Inferior parietal cortex (tissue), 1 donor: ENCODE measurements around the gene NEK7.
"Not testable (repeated sequence)": the region's sequence is repeated elsewhere in the genome, so short reads cannot be mapped to it uniquely, and the experiment has no call there.

ENCODE experiments used
- DNase-seq: peaks from one replicate; pipeline ENCODE4 v3.0.0-alpha.2; 2016; ENCODE audit errors: extremely low spot score

Gene NEK7

DNA sequence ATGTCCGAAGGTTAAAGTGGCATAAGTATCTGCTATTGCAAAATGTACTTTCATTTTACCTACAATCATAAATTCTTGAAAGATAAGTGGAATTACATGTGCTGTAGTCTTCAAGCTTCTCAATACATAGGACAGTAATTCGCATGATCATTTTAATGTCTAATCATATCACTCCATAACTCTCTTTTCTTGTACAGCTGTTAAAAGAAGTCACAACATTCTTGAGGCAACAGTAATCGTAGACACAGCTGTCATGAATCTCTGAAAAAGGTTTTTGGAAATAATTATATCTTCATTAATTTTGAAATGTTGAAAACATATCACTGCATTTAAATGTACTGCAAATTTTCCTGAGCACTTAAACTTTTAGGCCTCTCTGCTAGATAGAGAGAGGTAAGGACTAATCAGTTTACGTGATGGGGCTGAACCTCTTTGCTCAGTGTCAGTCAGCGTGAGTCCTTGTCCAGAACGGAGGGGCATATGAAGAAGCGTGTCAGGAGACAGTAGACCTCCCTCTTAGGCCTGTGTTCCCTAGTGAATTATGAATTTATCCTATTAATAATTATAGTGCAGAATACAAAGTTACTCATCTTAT, 133.4 kb downstream of the NEK7 start:
- DNase-seq: no peak

- no peak for DNase-seq
Observed at GRCh38 chr1:198291036-198291435, 134.2 kb downstream of the NEK7 start.

- DNase-seq: no peak
Observed at GRCh38 chr1:198291924-198292323, 135.1 kb downstream of the NEK7 start.

- no peak for DNase-seq
Observed at GRCh38 chr1:198295225-198295624, 138.4 kb downstream of the NEK7 start.

DNA sequence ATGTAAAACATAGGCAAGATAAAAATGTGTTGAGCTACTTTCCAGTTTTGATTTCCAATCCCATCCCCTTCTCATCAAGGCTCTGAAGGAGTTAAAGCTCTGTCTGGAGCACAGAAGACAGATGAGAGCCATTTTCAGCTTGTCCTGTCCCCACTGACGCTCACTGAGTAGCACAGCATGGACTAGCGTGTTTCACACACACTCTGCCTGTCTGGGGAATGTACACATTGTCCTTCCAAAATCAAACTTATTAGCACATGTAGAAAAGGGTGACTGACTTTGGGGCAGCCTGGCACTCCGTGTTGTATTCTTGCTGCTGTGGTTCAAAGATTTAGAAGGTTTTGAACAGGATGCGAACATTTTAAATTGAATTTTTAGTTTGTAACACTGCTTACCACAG, 139.2 kb downstream of the NEK7 start:
- no peak for DNase-seq

DNA sequence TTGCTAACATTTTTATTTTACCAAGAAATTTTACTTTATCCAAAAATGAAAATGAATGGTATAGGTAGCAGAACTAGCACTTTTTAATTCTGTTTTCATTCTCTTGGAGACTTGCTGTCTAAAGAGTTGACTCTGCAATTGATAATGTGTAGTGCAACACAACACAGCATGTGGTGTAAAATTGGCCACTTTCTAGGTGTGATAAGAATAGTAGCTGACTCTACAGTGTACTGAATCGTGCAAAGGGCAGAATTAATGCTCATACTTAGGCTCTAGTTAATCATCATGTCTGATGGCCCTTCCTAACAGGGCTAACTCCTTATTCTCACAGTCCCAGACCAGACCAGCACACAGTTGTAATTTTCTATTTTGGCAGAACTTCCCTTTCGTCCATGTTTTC, 140.5 kb downstream of the NEK7 start:
- no peak for DNase-seq

DNA sequence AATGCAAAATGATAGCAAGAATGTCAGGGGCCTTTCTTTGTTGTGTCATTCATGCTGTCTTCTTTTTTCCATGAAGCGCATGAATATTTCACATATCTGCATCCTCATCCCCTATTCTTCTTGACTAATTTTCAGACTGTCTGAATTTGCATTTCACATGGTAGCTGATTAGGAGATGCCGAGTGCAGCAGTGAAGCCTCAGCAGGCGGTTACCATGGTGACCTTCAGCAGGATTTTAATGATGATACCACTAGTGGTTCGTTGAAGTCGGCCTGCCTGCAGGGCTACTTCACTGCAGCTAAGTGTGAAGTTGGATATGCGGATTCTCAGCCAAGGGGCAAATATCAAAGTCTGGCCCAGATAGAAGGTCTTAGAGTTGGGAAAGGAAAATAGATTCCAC, 141.8 kb downstream of the NEK7 start:
- DNase-seq: no peak

DNA sequence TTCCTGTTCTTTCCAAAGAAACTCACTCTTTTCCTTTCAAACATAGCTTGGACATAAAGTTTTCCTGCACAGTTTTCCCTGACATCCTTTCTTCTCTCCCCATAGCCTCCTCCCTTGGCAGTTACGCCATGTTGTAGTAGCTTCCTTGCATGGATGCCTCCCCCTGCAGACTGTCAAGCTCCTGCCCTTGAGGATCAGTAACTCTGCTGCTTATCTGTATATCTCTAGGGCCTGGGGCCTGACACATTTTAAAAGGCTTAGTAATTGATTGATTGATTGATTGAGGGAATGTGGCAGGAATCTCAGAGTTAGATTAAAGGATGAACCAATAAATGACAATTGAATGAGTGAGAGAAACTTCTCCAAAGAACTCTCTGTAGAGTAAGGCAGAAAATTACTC, 143.7 kb downstream of the NEK7 start:
- no peak for DNase-seq

GRCh38 chr1:198304431-198304830, 147.6 kb downstream of the NEK7 start:
- no peak for DNase-seq

DNA sequence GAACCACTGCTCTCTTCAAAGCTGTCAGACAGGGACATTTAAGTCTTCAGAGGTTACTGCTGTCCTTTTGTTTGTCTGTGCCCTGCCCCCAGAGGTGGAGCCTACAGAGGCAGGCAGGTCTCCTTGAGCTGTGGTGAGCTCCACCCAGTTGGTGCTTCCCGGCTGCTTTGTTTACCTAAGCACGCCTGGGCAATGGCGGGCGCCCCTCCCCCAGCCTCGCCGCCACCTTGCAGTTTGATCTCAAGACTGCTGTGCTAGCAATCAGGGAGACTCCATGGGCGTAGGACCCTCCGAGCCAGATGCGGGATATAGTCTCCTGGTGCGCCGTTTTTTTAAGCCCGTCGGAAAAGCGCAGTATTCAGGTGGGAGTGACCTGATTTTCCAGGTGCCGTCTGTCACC, 158.0 kb downstream of the NEK7 start:
- DNase-seq: not testable (repeated sequence)

- not testable (repeated sequence) for DNase-seq
Observed at GRCh38 chr1:198315331-198315730, 158.5 kb downstream of the NEK7 start.

DNA sequence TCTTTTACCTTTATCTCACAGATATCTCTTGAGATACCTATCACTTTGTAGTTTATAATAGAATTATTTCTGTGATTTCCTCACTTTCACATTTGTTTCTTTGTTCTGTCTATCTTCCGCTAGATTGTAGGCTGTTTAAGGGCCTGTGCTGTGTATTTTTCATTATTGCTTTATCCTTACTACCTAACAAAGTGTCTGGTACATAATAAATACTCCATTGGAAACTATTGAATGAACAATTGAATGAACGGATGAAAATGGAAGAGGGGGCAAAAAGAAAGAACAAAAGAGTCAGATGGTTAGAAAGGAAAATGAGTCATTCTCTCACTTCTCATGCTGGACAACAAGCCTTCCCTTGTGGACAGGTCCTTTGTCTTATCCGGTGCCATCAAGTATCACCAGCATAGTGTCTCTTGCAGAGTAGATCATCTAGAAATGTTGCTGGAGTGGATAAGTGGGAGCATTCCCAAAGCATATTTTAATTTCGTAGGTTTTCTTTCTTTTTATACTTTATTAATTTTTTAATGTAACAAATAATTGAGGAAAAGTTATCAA, 159.8 kb downstream of the NEK7 start:
- DNase-seq: no peak

- DNase-seq: no peak
Observed at GRCh38 chr1:198318085-198318484, 161.3 kb downstream of the NEK7 start.

- no peak for DNase-seq
Observed at GRCh38 chr1:198320759-198321158, 164.0 kb downstream of the NEK7 start.

DNA sequence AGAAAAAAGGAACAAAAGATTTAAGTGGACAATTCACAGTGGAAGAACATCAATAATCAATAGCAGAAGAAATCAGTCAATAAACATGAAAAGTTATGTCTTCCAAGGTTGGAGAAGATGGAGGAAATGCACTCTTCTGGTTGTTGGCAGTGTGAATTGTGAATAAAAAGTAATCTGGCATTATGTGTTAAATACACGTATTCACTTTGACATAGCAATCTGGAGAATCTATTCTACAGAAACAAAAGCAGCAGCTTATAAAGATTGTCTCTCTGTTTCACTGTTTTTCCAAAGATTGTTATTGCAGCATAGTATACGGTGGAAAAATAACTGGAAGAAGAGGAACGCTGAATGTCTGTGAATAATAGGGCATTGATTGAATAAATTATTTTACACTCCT, 169.4 kb downstream of the NEK7 start:
- no peak for DNase-seq

DNA sequence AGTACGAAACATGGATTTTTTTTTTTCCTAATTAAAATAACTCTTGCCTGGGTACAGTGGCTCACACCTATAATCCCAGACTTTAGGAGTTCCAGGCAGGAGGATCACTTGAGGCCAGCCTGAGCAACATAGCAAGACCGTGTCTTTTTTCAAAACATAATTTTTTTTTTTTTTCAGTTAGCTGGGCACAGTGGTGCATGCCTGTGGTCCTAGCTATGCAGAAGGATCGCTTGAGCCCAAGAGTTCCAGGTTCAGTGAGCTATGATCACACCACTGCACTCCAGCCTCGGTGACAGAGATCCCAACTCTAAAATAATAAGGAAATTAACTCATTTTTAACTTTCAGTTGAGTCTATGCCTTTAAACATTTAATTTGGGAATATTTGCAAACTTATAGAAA, 170.1 kb downstream of the NEK7 start:
- DNase-seq: no peak

- no peak for DNase-seq
Observed at GRCh38 chr1:198328458-198329032, 171.7 kb downstream of the NEK7 start.

DNA sequence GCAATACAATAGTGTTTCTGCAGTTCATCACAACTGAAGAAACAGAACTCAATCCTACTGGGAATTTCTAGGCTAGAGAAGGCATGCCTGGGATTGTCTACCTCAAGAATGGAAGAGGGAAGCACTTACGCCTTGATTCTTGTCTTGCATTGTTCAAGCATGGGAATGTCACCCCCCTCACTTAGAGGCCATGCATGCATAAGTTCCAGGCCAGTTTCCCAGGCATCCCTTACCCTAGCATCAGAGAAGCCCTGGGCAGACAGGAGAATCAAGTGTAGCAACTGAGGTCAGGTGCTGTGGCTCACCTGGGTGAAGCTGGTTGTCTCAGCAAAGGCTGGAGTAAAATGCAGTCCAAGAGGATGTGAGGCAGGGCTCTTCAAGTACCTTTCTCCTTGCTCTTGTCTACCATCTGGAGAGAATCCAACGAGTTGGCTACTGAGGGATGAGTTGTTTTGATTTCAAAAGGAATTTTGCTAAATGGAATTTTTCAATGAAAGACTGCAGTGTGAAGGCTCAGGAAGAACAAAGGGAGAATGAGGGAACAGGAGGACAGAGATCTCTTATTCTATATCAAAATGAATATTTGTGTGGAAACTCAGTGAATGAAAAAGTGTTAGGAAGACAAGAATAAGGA, 174.3 kb downstream of the NEK7 start:
- no peak for DNase-seq

- DNase-seq: no peak
Observed at GRCh38 chr1:198333744-198334143, 176.9 kb downstream of the NEK7 start.

- DNase-seq: no peak
Observed at GRCh38 chr1:198335663-198336062, 178.9 kb downstream of the NEK7 start.

GRCh38 chr1:198337886-198338285, 181.1 kb downstream of the NEK7 start:
- no peak for DNase-seq

DNA sequence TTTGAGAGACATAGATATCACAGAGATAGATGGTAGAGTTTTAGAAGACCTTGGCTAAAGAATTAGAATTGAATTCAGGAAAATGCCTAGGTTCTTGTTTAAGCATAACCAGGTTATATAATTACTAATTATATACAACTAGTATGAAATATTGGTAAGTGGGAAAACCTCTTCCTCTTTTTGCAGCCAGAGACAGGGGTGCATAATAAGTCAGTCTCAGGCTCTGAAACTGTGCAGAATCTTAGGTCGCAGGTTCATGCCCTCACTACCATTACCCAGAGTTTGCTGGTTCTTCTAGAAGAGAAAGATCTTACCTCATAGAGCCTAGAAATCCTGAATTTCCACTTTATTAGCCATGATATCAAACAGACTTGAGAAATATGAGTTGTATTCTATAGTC, 183.3 kb downstream of the NEK7 start:
- DNase-seq: no peak

DNA sequence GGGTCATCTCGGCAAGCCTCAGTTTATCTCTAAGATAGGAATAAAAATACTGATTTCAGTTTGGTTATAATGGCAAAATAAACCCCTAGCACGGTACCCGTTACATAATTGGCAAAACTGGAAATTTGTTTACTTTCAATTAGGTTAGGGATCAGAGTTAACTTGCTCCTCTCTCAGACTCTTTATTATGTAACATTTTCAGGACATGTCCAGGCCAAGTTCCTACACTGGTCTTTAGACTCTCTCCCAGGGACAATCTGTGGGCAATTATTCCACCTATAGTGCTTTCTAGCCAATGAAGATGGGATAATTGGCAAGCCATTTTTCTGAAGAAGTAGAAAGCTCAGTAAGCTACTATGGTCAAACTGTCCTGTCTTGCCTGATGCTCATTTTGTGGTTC, 189.4 kb downstream of the NEK7 start:
- no peak for DNase-seq
